Endothelial cell (in vitro differentiated cells): ENCODE data around the gene NSMF. TPM values are rescaled to one million over a fixed set of nuclear protein-coding genes. Genes with fewer than 3 reads are reported as not detected.
"Not testable (repeated sequence)": the region's sequence is repeated elsewhere in the genome, so short reads cannot be mapped to it uniquely, and the experiment has no call there.

Experiments
- DNase-seq: peaks from one replicate; pipeline ENCODE4 v3.0.0; 2021; ENCODE audit warnings: low spot score
- H3K27ac Mint-ChIP-seq: one replicate; pipeline ENCODE4 v1.8.0; 2021; ENCODE audit warnings: mixed read lengths, inconsistent platforms; ENCODE audit not compliant: unreplicated experiment
- H3K27me3 Mint-ChIP-seq: one replicate; pipeline ENCODE4 v1.8.0; 2021; ENCODE audit warnings: mild to moderate bottlenecking, moderate library complexity, mixed read lengths, inconsistent platforms; ENCODE audit not compliant: unreplicated experiment
- H3K36me3 Mint-ChIP-seq: one replicate; pipeline ENCODE4 v1.8.0; 2021; ENCODE audit warnings: mild to moderate bottlenecking, low read depth, mixed read lengths, inconsistent platforms; ENCODE audit not compliant: unreplicated experiment
- H3K4me1 Mint-ChIP-seq: one replicate; pipeline ENCODE4 v1.8.0; 2021; ENCODE audit warnings: mild to moderate bottlenecking, mixed read lengths, inconsistent platforms; ENCODE audit not compliant: unreplicated experiment
- H3K4me3 Mint-ChIP-seq: one replicate; pipeline ENCODE4 v1.8.0; 2021; ENCODE audit warnings: mild to moderate bottlenecking, mixed read lengths, inconsistent platforms; ENCODE audit not compliant: unreplicated experiment
- H3K9me3 Mint-ChIP-seq: one replicate; pipeline ENCODE4 v1.8.0; 2021; ENCODE audit warnings: mixed read lengths, inconsistent platforms; ENCODE audit not compliant: unreplicated experiment
- total RNA-seq: library from RNA; stranded (reverse); fragmentation: NEBNext Ultra II Directional; extraction: Animal tissue kit (Norgen Biotek cat#: 25700); gene quantifications from one replicate; pipeline ENCODE4 v1.2.1, GENCODE V29; 2021; ENCODE audit not compliant: unreplicated experiment
- TF ChIP-seq, protein P1 (sequence below): fragments of 200-600 bp; sonication (generic); IDR thresholded peaks from one replicate; pipeline ENCODE4 v1.5.0; 2021; ENCODE audit warnings: antibody characterized with exemption; ENCODE audit not compliant: unreplicated experiment

The NSMF gene
- total RNA-seq, 1 donor from 2014 or later, result 43.0 TPM

DNA sequence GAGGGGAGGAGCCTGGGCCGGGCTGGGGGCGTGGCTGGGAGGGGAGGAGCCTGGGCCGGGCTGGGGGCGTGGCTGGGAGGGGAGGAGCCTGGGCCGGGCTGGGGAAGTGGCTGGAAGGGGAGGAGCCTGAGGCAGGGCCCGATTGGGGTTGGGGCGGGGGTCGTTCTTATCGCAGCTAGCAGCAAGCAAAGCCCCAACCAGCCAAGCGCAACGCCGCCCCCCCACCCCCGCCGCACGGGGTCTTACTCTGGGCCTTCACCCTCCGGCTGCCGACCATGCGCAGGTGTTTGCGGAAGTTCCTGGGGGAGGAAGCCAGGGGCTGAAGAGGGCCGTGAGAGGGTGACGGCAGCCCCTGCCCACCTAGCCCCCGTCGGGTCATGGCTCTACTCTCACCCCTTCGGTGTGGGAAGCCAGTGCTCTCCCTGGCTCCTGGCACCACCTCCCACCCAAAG lies 5.0 kb downstream of the NSMF start:
- Mint-ChIP-seq H3K9me3 (no peaks in the 10 kb centered on the region), H3K4me1 (no peaks in the 10 kb centered on the region), H3K4me3 (peak overlapping the region; percentile 31), H3K27ac (no peak overlapping the region), H3K36me3 (no peaks in the 10 kb centered on the region), H3K27me3 (peaks cover 3% of the 10 kb centered on the region)
- DNase-seq, result peak; percentile 71
- TF ChIP-seq, protein P1, sequence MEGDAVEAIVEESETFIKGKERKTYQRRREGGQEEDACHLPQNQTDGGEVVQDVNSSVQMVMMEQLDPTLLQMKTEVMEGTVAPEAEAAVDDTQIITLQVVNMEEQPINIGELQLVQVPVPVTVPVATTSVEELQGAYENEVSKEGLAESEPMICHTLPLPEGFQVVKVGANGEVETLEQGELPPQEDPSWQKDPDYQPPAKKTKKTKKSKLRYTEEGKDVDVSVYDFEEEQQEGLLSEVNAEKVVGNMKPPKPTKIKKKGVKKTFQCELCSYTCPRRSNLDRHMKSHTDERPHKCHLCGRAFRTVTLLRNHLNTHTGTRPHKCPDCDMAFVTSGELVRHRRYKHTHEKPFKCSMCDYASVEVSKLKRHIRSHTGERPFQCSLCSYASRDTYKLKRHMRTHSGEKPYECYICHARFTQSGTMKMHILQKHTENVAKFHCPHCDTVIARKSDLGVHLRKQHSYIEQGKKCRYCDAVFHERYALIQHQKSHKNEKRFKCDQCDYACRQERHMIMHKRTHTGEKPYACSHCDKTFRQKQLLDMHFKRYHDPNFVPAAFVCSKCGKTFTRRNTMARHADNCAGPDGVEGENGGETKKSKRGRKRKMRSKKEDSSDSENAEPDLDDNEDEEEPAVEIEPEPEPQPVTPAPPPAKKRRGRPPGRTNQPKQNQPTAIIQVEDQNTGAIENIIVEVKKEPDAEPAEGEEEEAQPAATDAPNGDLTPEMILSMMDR, result no peak

- peak; percentile 78 for DNase-seq
- Mint-ChIP-seq H3K4me1 (no peaks in the 10 kb centered on the region), H3K27ac (no peak overlapping the region), H3K9me3 (no peaks in the 10 kb centered on the region), H3K4me3 (peak overlapping the region; percentile 67), H3K36me3 (no peaks in the 10 kb centered on the region), H3K27me3 (peaks cover 3% of the 10 kb centered on the region)
- TF ChIP-seq, protein P1, result no peak
These were observed 5.5 kb downstream of the NSMF start for GRCh38 chr9:137453643-137454081.

- Mint-ChIP-seq H3K4me1 (no peaks in the 10 kb centered on the region), H3K36me3 (no peaks in the 10 kb centered on the region), H3K4me3 (no peak overlapping the region)
These were observed 6.1 kb downstream of the NSMF start for GRCh38 chr9:137452761-137453642.

GRCh38 chr9:137452006-137452760 lies 7.0 kb downstream of the NSMF start:
- Mint-ChIP-seq H3K27me3 (peaks cover 5% of the 10 kb centered on the region), H3K36me3 (no peaks in the 10 kb centered on the region), H3K4me3 (no peak overlapping the region), H3K9me3 (no peaks in the 10 kb centered on the region), H3K27ac (no peak overlapping the region), H3K4me1 (no peaks in the 10 kb centered on the region)
- DNase-seq, result no peak
- TF ChIP-seq, protein P1, result no peak

More at GRCh38 chr9:137452761-137453642, 6.1 kb downstream of the NSMF start:
- H3K9me3 Mint-ChIP-seq, result no peaks in the 10 kb centered on the region
- H3K27ac Mint-ChIP-seq, result no peak overlapping the region
- TF ChIP-seq, protein P1, result no peak
- peak; percentile 15 for DNase-seq
- H3K27me3 Mint-ChIP-seq, result peaks cover 3% of the 10 kb centered on the region

- not testable (repeated sequence) for H3K27ac Mint-ChIP-seq, H3K4me1 Mint-ChIP-seq, H3K36me3 Mint-ChIP-seq, H3K27me3 Mint-ChIP-seq, H3K9me3 Mint-ChIP-seq, DNase-seq, H3K4me3 Mint-ChIP-seq
These were observed 7.7 kb downstream of the NSMF start for GRCh38 chr9:137451264-137452005.

- H3K4me1 Mint-ChIP-seq, H3K9me3 Mint-ChIP-seq, H3K27ac Mint-ChIP-seq, H3K4me3 Mint-ChIP-seq, DNase-seq, H3K36me3 Mint-ChIP-seq, H3K27me3 Mint-ChIP-seq: not testable (repeated sequence)
These were observed 8.5 kb downstream of the NSMF start for GRCh38 chr9:137450539-137451222.
